Activated CD4-positive, alpha-beta T cell treated with anti-CD3 and anti-CD28 coated beads for 4 hours (primary cell): ENCODE data around the gene SCGB1A1.
"Not testable (repeated sequence)": the region's sequence is repeated elsewhere in the genome, so short reads cannot be mapped to it uniquely, and the experiment has no call there.

Experiments used
- DNase-seq, 2 donors: peaks; one replicate each; pipeline ENCODE4 v3.0.0-alpha.2; 2020

The SCGB1A1 gene

DNA sequence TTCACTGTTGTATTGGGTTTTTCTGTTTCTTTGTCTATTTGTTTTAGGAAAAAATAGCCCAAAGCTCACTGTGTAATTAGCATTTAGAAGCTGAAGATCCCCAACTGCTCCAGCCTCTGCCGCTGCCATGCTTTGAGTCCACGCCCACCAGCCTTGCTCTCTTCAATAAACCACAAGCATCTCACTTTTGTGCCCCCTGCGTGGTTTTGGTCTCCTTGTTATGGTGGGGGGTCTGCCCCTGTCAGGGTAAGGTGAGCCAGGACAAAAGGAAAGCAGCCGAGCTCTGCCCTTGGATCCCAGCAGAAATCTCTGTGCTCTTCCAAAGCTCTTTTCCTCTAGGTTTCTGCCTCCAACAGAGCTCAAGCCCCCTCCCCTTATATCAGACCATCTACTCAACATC is 4.2 kb downstream of the SCGB1A1 start:
- no peak for DNase-seq

- no peak for DNase-seq
Observed at GRCh38 chr11:62427630-62428233, 8.9 kb downstream of the SCGB1A1 start.

DNA sequence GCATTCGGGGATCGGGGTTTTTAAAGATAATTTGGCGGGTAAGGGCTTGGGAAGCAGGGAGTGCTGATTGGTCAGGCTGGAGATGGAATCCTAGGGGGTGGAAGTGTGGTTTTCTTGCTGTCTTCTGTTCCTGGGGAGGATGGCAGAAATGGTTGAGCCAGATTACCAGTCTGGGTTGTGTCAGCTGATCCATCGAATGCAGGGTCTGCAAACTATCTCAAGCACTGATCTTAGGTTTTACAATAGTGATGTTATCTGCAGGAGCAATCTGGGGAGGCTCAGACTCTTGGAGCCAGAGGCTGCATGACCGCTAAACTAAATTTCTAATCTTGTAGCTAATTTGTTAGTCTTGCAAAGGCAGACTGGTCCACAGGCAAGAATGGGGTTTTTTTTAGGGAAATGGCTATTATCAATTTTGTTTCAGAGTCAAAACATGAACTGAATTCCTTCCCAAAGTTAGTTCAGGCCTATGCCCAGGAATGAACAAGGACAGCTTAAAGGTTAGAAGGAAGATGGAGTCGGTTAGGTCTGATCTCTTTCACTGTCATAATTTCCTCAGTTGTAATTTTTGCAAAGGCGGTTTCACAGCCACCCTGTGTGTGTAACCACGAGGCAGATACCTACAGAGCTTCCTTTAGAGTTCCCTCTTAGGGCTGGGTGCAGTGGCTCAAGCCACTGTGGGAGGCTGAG is 10.2 kb downstream of the SCGB1A1 start:
- DNase-seq: no peak

GRCh38 chr11:62430425-62430824 is 11.6 kb downstream of the SCGB1A1 start:
- DNase-seq: no peak

DNA sequence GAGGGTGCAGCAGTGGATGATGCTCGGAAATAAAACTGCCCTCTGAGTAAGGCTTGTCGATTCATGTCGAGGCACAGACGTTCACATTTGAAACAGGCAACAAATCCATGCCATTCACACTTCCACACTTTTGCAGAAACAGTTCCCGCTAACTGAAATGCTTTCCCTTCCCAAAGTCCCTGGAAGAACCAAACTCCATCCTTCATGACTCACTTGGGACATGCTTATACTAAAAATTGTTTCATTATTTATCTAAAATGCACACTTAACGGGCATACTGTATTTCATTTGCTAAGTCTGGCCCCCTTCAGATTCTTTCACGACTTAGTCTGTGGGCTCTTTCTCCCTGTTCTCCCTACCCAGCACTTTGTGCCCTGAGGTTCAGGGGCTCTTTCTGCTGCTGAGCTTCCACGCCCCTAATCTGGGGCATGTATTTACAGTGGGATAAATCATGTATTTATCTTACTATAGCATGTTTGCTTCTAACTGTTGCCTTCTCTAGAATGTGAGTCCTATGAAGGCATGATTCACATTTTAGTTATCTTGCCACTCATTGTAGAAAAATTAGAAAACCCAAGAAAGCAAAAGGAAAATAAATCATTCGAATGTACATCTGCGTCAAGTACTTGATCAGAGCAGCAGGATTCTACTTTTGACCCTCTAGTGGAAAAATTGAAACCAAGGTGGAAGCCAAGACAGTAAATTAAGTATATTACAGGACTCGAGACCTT is 12.5 kb downstream of the SCGB1A1 start:
- DNase-seq: no peak

DNA sequence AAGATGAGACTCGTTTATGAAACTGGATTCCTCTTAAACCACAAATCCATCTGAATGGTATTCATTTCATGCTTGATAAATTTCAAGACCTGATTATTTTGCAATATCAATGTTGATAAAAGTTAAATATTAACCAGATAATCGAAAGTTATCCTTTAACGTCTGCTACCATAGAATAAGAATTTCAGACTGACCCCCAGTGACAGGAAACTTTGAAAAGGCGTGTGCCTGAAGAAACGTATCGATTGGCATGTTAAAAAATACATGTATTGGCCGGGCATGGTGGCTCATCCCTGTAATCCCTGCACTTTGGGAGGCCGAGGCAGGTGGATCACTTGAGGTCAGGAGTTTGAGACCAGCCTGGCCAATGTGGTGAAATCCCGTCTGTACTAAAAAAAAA is 13.9 kb downstream of the SCGB1A1 start:
- DNase-seq: no peak

DNA sequence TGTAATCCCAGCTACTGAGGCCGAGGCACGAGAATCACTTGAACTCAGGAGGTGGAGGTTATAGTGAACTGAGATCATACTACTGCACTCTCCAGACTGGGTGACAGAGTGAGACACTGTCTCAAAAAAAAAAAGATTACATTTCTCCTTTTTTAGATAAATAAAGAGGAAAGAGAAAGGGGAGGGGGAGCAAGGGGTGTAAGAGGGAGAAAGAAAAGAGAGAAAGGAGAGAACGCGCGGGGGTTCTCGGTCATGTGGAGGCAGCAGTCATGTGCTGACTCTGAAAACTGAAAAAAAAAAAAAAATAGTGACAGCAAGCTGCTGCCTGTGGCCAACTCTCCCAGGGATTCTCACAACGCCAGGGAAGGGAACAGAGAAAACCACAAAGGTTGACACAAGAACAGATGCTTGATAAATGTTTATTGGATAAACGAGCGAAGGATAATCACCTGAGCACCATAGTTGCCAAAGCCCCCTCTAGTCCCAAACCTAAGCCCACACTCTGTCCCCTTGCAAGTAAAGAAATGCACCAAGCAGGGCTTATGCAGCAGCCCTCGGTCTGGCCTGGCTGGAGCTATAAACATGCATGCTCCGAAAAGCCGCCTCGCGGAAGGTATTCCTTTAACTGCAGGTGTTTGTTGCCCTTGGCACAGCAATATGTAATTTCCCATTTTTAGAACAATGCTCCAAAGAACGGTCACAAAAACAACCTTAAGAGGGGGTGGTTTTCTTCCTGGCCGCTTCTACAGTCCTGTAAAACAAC is 14.5 kb downstream of the SCGB1A1 start:
- DNase-seq: no peak

DNA sequence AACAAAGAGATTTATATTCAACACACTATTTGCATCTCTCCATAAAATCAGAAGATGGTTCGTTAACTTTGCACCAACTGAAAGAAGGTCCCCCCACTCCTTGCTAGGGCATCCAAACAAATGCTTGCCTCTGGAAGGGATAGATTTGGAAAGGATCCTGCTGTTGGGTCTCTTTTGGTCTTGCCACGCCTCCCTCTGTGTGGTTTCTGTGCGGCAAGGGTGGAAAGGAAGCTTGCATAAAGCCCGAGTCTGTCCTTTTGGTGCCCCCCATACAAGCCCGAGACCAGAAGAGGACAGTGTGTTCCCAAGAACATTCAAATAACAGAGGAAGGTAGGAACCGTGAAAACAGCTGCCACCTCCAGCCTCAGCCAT is 15.1 kb downstream of the SCGB1A1 start:
- DNase-seq: no peak

GRCh38 chr11:62435846-62436660 is 17.2 kb downstream of the SCGB1A1 start:
- DNase-seq: no peak

GRCh38 chr11:62437616-62438015 is 18.8 kb downstream of the SCGB1A1 start:
- DNase-seq: no peak

DNA sequence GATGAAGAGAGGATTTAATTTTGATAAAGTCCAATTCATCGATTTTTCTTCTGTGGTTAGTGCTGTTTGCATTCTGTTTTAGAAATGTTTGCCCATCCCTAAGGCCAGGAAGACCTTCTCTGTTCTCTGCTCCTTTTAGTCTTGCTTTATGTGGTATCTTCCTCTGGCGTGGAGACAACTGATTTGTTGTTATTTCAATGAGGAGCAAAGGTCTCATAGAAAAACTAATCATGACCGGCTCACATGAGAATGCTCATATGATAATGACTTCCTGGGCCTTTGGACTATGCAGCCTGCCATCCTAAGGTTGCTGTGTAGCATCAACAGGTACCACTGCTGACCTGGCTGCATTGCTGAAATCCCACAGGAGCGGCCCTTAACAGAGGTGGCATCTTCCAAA is 19.8 kb downstream of the SCGB1A1 start:
- DNase-seq: no peak

DNA sequence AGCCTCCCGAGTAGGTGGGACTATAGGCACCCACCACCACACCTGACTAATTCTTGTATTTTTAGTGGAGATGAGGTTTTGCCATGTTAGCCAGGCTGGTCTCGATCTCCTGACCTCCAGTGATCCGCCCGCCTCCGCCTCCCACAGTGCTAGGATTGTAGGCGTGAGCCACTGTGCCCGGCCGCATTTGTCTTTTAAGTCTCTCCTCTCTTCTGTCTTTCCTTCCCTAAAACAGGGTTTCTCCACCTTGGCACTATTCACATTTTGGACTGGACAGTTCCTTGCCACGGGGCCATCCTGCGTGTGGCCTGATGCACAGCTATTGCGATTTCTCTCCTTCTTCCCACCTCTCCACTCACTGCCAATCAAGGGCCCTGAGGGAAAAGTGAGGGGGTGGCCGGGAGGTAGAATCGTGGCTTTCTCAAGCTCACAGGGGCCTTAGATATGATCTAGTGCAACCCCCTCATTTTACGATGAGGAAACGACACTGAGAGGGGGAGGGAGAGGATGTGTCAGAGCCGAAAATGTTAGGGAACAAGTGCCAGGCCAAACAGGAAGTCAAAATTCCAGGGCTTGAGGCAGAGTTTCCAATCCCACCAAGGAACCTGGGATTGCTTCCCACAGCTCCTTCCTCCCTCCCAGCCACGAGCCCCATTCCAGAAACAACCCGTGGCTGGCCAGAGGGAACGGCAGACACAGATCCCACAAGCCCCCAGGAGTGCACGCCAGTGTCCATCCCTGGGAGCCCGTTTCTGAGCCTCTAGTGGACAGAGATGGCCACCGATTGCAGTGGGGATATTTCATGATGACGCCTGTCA is 21.2 kb downstream of the SCGB1A1 start:
- no peak for DNase-seq

DNA sequence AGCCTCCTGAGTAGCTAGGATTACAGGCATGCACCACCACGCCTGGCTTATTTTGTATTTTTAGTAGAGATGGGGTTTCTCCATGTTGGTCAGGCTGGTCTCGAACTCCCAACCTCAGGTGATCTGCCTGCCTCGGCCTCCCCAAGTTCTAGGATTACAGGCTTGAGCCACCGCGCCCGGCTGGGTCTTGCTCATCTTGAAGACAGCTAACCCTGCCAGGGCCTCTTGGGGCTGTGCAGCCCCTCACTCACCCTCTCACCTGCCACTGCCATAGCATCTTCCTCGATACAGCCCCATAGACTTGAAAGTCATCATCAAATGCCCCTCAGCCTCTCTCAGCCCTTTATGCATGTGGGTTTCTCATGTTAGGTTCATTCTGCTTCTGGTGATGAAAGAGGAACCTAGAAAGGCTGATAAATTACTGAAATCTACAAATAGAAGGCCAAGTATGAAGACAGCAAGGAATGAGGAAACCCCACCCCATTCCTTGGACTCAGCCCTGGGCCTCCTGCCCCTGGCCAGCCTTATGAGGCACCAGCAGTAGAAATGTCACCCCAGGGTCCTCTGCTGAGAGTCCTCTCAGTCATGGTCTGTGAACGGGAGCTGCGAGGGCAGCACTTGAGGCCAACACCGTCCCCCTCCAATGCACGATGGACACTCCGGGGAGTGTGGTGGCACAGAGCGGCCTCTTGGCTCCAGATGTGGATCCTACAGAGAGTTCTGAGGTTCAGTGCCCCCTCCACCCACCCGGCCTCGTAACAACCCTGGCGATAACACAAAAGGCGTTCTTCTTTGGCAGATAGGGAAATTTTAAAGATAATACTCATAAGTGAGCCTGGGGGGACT is 24.8 kb downstream of the SCGB1A1 start:
- no peak for DNase-seq

DNA sequence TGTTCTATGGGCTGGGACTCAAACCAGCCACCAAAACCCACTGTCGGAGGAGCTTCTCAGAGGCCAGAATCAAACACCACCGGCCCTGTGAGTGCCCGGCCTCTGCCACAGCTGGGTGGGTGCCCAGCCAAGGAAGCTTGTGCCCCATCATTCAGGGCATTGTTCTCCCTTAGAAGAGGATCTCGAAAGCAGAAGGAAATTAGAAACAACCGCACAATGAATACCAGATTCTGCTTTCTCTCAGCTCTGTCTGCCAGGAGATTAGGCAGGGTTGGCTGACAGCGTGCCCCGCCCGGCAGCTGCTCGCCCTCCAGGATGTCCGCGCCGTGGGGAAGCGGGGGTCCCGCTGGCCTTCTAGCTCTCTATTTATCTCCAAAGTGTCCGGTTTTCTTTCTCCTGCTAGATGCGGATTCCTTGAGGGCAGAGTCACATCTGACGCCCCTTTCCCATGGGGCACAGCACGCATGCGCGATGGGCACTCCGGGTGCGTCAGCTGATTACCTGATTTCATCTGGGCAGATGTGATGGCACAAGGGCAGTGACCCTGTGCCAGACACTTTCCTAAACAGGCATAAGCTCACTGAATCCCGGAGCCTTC is 25.5 kb downstream of the SCGB1A1 start:
- DNase-seq: peak; percentile 26 to 33

DNA sequence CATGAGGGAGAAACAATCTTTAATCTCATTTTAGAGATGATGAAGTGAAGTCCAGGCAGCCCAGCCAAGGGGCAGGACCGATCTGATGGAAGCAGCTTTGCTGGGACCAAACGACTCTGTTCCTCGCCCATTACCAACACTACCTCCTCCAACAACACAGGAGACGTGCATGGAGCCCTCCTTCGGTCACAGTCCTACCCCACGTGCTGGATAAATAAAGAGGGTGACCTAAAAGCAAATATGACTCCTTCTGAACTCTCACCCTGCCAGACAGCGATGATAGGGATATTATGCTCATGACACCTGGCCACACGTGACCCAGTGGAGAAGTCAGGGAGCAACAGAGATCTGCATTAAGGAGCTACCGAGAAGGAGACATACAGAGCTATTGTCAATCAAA is 26.0 kb downstream of the SCGB1A1 start:
- DNase-seq: no peak

DNA sequence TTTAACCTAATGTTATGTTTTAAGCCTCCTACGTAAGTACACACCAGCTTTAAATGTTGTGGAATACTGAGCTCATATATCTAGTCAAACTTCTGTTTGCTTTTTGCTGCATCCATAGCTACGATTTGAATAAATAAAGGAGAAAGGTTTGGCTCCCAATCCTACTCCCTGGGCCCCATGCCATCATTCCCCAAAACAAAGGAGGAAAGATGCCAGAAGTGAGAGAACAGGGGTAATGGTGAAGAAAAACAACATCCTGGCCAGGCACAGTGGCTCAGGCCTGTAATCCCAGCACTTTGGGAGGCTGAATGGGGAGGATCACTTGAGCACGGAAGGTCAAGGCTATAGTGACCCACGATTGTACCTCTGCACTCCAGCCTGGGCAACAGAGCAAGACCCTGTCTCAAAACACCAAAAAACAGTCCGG is 26.5 kb downstream of the SCGB1A1 start:
- no peak for DNase-seq

GRCh38 chr11:62446091-62446490 is 27.3 kb downstream of the SCGB1A1 start:
- DNase-seq: no peak

DNA sequence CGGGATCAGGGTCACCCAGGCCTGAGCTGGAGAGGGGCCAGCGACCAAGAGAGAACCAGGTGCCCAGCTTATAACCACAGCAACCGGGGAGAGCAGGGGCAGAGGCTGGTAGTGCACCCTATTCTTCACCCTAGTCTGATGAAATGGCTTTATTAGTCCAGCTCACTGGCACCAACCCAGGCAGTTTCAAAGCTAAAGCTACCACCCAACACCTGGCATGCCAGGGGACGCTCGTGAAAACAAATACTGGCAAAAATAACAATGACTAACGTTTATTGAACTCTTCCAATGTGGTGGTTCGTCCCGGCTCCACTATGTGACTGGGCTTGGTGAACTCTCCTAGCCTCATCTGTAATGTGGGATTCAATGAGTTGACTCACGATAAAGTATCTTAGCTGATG is 30.6 kb downstream of the SCGB1A1 start:
- DNase-seq: no peak

- DNase-seq: not testable (repeated sequence)
Observed at GRCh38 chr11:62449912-62450311, 31.1 kb downstream of the SCGB1A1 start.

- DNase-seq: no peak
Observed at GRCh38 chr11:62450543-62451240, 31.9 kb downstream of the SCGB1A1 start.
